HEK293T (cell line): Measurements from ENCODE around the gene CLK4.

Experiments used
- CTCF ChIA-PET: fragments of 350-600 bp; formaldehyde crosslinking; extraction: SDS; loops from one replicate; lab custom pipeline; 2021; ENCODE audit warnings: antibody characterized with exemption, inconsistent platforms; lab: Yijun Ruan, JAX
- POLR2A ChIA-PET: fragments of 350-600 bp; formaldehyde crosslinking; extraction: SDS; loops from one replicate; lab custom pipeline; 2020; ENCODE audit warnings: antibody characterized with exemption, inconsistent platforms; lab: Yijun Ruan, JAX
- DNase-seq: peaks from one replicate; pipeline ENCODE4 v3.0.0; 2012; ENCODE audit warnings: mixed read lengths; ENCODE audit errors: extremely low spot score
- ARNT ChIP-seq: fragments of 450-650 bp; IDR thresholded peaks from 2 replicates; pipeline ENCODE4 v1.6.1; 2017; ENCODE audit warnings: mild to moderate bottlenecking
- BHLHE40 ChIP-seq: fragments of 450-650 bp; IDR thresholded peaks from 2 replicates; pipeline ENCODE4 v1.6.1; 2016; ENCODE audit warnings: mild to moderate bottlenecking, moderate library complexity, borderline replicate concordance
- CTBP1 ChIP-seq: fragments of 450-650 bp; IDR thresholded peaks from 2 replicates; pipeline ENCODE4 v1.6.1; 2016; ENCODE audit warnings: borderline replicate concordance
- ELF4 ChIP-seq: fragments of 450-650 bp; IDR thresholded peaks from 2 replicates; pipeline ENCODE4 v1.6.1; 2017; ENCODE audit warnings: antibody characterized with exemption
- FOXA1 ChIP-seq: fragments of 450-650 bp; IDR thresholded peaks from 2 replicates; pipeline ENCODE4 v1.6.1; 2016; ENCODE audit warnings: mild to moderate bottlenecking
- FOXK2 ChIP-seq: fragments of 450-650 bp; IDR thresholded peaks from 2 replicates; pipeline ENCODE4 v1.6.1; 2016; ENCODE audit warnings: mild to moderate bottlenecking
- FOXM1 ChIP-seq: fragments of 450-650 bp; IDR thresholded peaks from 2 replicates; pipeline ENCODE4 v1.6.1; 2017; ENCODE audit warnings: mild to moderate bottlenecking, borderline replicate concordance
- HDGF ChIP-seq: fragments of 450-650 bp; IDR thresholded peaks from 2 replicates; pipeline ENCODE4 v1.6.1; 2017; ENCODE audit warnings: antibody characterized with exemption, borderline replicate concordance
- L3MBTL2 ChIP-seq: fragments of 450-650 bp; conservative IDR thresholded peaks from 2 replicates; pipeline ENCODE4 v1.6.1; 2016; ENCODE audit warnings: mild to moderate bottlenecking
- LEF1 ChIP-seq: fragments of 450-650 bp; IDR thresholded peaks from 2 replicates; pipeline ENCODE4 v1.6.1; 2017; ENCODE audit warnings: mild to moderate bottlenecking, borderline replicate concordance
- NFRKB ChIP-seq: fragments of 450-650 bp; IDR thresholded peaks from 2 replicates; pipeline ENCODE4 v1.6.1; 2016; ENCODE audit warnings: mild to moderate bottlenecking, moderate library complexity
- SP1 ChIP-seq: fragments of 450-650 bp; IDR thresholded peaks from 2 replicates; pipeline ENCODE4 v1.6.1; 2017
- SUZ12 ChIP-seq: fragments of 450-650 bp; IDR thresholded peaks from 2 replicates; pipeline ENCODE4 v1.6.1; 2016; ENCODE audit warnings: mild to moderate bottlenecking
- TARDBP ChIP-seq: fragments of 450-650 bp; IDR thresholded peaks from 2 replicates; pipeline ENCODE4 v1.6.1; 2016
- ZNF384 ChIP-seq: fragments of 450-650 bp; IDR thresholded peaks from 2 replicates; pipeline ENCODE4 v1.6.1; 2016
- TF ChIP-seq, protein P1 (sequence below): fragments of 450-650 bp; IDR thresholded peaks from 2 replicates; pipeline ENCODE4 v1.6.1; 2016

The CLK4 gene

DNA sequence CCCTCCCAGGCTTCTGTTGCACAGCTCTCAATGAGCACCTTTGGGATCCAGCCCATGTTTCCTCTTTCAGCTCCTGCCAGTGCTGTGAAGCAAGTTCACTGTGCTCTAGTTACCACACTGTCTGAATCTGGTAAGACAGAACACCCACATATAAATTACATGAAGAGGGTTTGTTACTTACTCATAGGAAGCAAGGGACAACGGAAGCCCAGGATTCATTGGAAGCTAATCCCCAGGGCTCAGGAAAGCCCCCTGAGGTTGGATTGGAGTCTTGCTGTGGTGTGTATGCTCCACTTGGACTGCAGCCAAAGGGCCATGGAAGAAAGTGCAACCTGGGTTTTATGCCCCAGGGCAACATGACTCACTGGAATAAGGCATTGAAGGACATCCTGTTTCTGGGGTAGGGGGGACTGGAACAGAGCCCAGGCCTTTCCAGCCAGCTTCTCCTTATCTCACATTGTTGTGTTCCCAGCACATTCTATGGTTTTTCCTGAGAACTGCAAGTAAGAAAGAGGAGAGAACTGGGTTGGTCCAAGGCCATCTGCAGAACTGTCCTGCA, 15.6 kb upstream of the CLK4 start:
- TF ChIP-seq ARNT = no peak
- no peak for TF ChIP-seq NFRKB
- TF ChIP-seq ELF4 = no peak
- TF ChIP-seq LEF1 = no peak
- POLR2A ChIA-PET = interaction anchor here (1.1 kb wide), 1 partner anchor 16 kb away, joined by 4 read pairs; no protein-coding TSS in a partner anchor
- DNase-seq = peak; percentile 36
- CTCF ChIA-PET = no interaction called here

DNA sequence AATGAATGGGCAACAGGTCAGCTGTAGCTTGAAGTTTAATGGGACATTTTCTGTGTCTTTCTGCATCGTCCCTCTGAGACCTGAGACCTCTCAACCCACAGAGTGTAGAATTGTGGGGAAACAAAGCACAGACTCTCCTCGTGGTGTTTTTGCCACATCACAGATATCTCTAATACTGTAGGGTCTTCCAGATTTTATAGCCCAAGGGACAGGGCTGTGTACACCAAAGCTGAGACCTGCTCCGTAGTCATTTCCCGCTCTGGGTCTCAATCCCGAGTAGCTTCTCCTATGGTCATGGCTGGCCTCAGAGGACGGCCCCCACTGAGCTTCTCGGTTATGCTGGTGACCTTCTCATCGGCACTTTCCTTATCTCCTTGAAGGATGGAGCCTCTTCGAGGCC, 14.9 kb upstream of the CLK4 start:
- CTCF ChIA-PET = no interaction called here
- TF ChIP-seq SP1 (no peak), ELF4 (no peak), ARNT (no peak), NFRKB (no peak), CTBP1 (no peak), FOXM1 (no peak), L3MBTL2 (no peak), LEF1 (no peak), SUZ12 (no peak), ZNF384 (no peak), FOXA1 (no peak), TARDBP (no peak), FOXK2 (no peak)
- POLR2A ChIA-PET = interaction anchor here (1.1 kb wide), 1 partner anchor 15 kb away, joined by 4 read pairs; no protein-coding TSS in a partner anchor
- no peak for DNase-seq

DNA sequence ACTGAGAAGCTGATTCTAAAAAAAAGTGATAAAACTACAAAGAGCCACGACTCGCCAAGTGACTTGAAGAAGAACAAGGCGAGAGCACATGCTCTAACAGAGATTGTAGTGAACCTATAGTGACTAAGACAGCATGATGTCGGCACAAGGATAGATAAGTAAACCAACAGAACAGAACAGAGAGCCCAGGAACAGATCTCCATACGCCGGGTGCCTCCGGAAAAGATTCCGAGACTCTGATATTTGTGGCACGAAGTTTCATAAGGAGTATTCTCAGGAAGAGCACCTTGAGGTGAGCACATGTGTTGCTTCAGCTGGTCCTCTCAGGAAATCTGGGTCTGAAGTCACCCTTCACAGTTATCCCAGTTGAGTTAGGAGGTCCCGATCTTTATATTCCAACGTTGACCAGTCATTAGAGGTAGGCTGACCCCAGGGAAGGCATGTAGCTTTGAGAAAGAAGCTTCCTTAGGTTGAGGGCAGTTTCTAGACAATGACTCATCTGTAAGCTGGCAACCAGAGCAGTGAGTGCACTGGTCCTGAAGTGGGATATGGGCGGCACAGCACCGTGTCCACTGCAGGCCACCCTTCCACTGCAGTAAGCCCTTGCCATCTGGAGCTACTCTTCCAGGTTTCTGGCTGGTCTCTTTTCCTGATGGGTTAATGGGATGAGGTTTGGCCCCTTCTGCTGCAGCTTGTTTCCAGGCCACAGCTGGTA, 13.6 kb upstream of the CLK4 start:
- ChIA-PET CTCF (no interaction called here), POLR2A (no interaction called here)
- TF ChIP-seq ELF4 = no peak
- TF ChIP-seq SUZ12 = no peak
- no peak for TF ChIP-seq FOXM1
- TF ChIP-seq TARDBP = no peak
- TF ChIP-seq FOXK2 = no peak
- TF ChIP-seq ZNF384 = no peak
- TF ChIP-seq ARNT = no peak
- no peak for TF ChIP-seq BHLHE40
- TF ChIP-seq SP1 = no peak
- no peak for TF ChIP-seq HDGF
- no peak for TF ChIP-seq L3MBTL2
- TF ChIP-seq CTBP1 = no peak
- TF ChIP-seq FOXA1 = no peak
- TF ChIP-seq, protein P1, sequence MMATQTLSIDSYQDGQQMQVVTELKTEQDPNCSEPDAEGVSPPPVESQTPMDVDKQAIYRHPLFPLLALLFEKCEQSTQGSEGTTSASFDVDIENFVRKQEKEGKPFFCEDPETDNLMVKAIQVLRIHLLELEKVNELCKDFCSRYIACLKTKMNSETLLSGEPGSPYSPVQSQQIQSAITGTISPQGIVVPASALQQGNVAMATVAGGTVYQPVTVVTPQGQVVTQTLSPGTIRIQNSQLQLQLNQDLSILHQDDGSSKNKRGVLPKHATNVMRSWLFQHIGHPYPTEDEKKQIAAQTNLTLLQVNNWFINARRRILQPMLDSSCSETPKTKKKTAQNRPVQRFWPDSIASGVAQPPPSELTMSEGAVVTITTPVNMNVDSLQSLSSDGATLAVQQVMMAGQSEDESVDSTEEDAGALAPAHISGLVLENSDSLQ = no peak
- no peak for TF ChIP-seq NFRKB
- TF ChIP-seq LEF1 = no peak
- DNase-seq = no peak

DNA sequence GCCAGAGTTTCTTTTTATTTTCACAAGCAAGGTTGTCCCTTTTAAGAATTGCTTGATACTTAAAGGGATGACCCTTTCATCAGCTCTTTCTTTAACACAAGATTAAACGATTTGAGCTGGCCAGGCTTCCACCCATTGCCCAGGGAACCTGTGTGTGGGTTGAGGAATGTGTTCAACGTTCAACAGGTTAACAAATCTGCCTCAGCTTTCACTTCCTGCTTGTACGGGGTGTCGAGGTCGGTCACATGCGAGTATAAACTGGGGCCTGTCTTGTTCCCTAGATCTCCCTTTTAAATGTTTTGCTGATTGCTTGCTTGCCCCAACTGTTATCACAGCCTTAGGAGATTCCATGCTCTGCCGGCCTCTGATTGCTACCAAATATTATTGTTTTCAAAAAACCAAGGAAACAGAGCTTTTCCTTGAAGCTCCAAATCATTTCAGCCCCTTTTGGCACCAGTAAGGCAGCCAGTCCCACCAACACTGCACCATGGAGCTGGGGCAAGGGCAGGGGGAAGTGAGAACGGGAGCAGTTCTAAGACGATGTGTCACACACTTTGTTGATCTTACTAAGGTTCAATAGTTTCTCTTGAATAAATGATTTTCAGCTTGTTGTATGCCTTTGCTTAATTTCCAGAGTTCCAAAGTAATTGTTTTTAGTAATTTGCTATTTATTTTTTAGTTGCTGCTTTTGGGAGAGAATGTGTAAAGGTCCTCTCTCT, 10.7 kb upstream of the CLK4 start:
- TF ChIP-seq SP1 (no peak), ARNT (no peak), TARDBP (no peak), FOXM1 (no peak), ZNF384 (no peak), SUZ12 (no peak), NFRKB (no peak), L3MBTL2 (no peak), FOXA1 (no peak), BHLHE40 (no peak), LEF1 (no peak), HDGF (no peak), FOXK2 (no peak), ELF4 (no peak), CTBP1 (no peak)
- TF ChIP-seq, protein P1 = no peak
- ChIA-PET CTCF (no interaction called here), POLR2A (interaction anchor here (1.0 kb wide), 1 partner anchor 11 kb away, joined by 3 read pairs; no protein-coding TSS in a partner anchor)
- no peak for DNase-seq

DNA sequence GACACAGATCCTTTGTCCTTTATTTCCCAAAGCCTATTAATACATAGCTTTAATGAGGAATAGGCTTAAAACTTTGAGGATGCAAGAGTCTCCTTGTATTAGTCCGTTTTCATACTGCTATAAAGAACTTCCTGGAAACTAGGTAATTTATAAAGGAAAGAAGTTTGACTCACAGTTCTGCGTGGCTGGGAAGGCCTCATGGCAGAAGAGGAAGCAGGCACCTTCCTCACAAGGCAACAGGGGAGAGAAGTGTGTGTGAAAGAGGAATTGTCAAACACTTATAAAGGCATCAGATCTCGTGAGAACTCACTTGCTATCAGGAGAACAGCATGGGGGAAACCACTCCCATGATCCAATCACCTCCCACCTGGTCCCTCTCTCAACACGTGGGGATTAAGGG, 5.4 kb upstream of the CLK4 start:
- TF ChIP-seq HDGF (no peak), L3MBTL2 (no peak), ZNF384 (no peak), CTBP1 (no peak), BHLHE40 (no peak)
- DNase-seq = no peak
- CTCF ChIA-PET = no interaction called here

DNA sequence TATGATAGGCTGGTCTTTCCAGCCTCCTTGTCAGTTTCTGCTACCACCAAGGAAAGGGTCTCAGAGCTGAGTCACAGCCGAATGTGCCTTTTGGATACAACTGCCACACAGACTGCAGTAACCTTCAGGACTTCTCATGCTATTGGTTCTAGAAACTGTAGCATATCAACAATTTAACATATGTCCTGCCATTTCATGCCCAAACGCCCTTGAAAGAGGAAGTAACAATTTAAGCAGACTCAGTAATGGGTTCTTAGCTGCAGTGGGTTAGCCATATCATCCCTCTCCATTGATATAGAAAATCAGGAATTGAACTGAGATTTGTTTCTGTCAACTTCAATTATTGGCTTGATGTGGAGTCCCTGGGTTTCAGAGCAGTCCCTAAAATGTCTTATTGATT, 4.1 kb upstream of the CLK4 start:
- ChIA-PET CTCF (no interaction called here), POLR2A (no interaction called here)
- DNase-seq = no peak
- TF ChIP-seq FOXA1 = no peak
- no peak for TF ChIP-seq ZNF384
- no peak for TF ChIP-seq SP1
- no peak for TF ChIP-seq NFRKB
- no peak for TF ChIP-seq ARNT
- TF ChIP-seq, protein P1 = no peak
- TF ChIP-seq HDGF = no peak
- no peak for TF ChIP-seq L3MBTL2
- no peak for TF ChIP-seq FOXK2
- TF ChIP-seq ELF4 = no peak
- no peak for TF ChIP-seq LEF1
- TF ChIP-seq BHLHE40 = no peak
- TF ChIP-seq FOXM1 = no peak

More for the DNA sequence above, 5.4 kb upstream of the CLK4 start:
- POLR2A ChIA-PET = no interaction called here
